ENCODE data around the gene MPHOSPH10.

DNA sequence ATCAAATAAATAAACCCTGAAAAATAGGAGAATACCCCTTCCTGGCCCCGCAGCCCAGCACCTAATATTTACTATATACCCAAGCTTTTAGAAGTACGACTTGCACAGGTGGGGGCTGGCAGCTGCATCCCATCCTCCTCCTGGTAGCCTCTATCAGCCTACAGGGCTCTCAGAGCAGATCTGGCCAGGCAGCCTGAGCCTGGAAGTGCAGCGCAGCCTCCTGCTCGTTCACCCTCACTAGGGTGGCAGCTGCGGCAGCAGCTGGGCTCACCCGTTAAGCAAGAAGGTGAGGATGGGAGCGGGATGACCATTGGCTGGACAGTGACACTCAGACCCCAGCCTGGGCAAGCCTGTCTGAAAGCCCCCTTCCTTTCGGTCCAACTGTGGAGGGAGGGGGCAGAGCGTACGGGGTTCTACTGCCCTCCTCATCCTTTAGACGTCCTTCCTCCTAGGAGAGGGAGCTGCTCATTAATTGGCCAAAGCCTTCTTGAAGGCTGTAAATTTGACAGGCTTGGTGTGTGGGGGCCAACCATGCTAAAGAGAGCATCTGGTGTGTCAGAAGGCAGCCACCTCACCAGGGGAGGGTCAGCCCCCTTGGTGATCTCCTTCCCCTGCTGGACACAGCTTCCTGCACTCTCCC, 23.3 kb downstream of the MPHOSPH10 start:
- no peak for TF ChIP-seq MYC (IDR thresholded peaks at IDR 0.05; ENCODE audit: low read depth, low read length)
- TF ChIP-seq, protein P1, sequence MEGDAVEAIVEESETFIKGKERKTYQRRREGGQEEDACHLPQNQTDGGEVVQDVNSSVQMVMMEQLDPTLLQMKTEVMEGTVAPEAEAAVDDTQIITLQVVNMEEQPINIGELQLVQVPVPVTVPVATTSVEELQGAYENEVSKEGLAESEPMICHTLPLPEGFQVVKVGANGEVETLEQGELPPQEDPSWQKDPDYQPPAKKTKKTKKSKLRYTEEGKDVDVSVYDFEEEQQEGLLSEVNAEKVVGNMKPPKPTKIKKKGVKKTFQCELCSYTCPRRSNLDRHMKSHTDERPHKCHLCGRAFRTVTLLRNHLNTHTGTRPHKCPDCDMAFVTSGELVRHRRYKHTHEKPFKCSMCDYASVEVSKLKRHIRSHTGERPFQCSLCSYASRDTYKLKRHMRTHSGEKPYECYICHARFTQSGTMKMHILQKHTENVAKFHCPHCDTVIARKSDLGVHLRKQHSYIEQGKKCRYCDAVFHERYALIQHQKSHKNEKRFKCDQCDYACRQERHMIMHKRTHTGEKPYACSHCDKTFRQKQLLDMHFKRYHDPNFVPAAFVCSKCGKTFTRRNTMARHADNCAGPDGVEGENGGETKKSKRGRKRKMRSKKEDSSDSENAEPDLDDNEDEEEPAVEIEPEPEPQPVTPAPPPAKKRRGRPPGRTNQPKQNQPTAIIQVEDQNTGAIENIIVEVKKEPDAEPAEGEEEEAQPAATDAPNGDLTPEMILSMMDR (IDR thresholded peaks at IDR 0.05; ENCODE audit: extremely low read depth in 1 of 2, insufficient read depth in 1 of 2, low read depth in 1 of 2, low read length in 2 of 2): no peak
- TF ChIP-seq, protein P2, sequence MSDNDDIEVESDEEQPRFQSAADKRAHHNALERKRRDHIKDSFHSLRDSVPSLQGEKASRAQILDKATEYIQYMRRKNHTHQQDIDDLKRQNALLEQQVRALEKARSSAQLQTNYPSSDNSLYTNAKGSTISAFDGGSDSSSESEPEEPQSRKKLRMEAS (IDR thresholded peaks at IDR 0.05; ENCODE audit: insufficient read depth, insufficient read length): no peak

Measured in endothelial cell of umbilical vein (primary cell).